Measurements from ENCODE around the gene KAT7.
A peak's percentile ranks its signal among the peaks of the same experiment; 100 is the strongest.

KAT7 gene

GRCh38 chr17:49783791-49784190 lies 4.7 kb upstream of the KAT7 start:
- DNase-seq (ENCODE audit: extremely low read depth, low read depth): no peak
- TF ChIP-seq CTCF (IDR thresholded peaks at IDR 0.05; ENCODE audit: low read depth, low read length, missing control alignments): no peak

GRCh38 chr17:49784636-49785035 lies 3.8 kb upstream of the KAT7 start:
- no peak for DNase-seq (ENCODE audit: extremely low read depth, low read depth)
- no peak for TF ChIP-seq CTCF (IDR thresholded peaks at IDR 0.05; ENCODE audit: low read depth, low read length, missing control alignments)
- H3K4me3 ChIP-seq (replicated peaks; ENCODE audit: low read depth, low read length): no peak overlapping the region

More at GRCh38 chr17:49783791-49784190, 4.7 kb upstream of the KAT7 start:
- H3K4me3 ChIP-seq (replicated peaks; ENCODE audit: low read depth, low read length): no peak overlapping the region

GRCh38 chr17:49787884-49788477 lies 500 bp upstream of the KAT7 start:
- peak overlapping the region; percentile 81 for H3K4me3 ChIP-seq (replicated peaks; ENCODE audit: low read depth, low read length)
- no peak for TF ChIP-seq CTCF (IDR thresholded peaks at IDR 0.05; ENCODE audit: low read depth, low read length, missing control alignments)
- no peak for DNase-seq (ENCODE audit: extremely low read depth, low read depth)

- peak overlapping the region; percentile 81 for H3K4me3 ChIP-seq (replicated peaks; ENCODE audit: low read depth, low read length)
- no peak for TF ChIP-seq CTCF (IDR thresholded peaks at IDR 0.05; ENCODE audit: low read depth, low read length, missing control alignments)
- no peak for DNase-seq (ENCODE audit: extremely low read depth, low read depth)
These were observed 730 bp downstream of the KAT7 start for GRCh38 chr17:49789243-49789578.

- no peak overlapping the region for H3K4me3 ChIP-seq (replicated peaks; ENCODE audit: low read depth, low read length)
- TF ChIP-seq CTCF (IDR thresholded peaks at IDR 0.05; ENCODE audit: low read depth, low read length, missing control alignments): no peak
- no peak for DNase-seq (ENCODE audit: extremely low read depth, low read depth)
These were observed 4.8 kb downstream of the KAT7 start for GRCh38 chr17:49793309-49793708.

- DNase-seq (ENCODE audit: extremely low read depth, low read depth): no peak
- no peak for TF ChIP-seq CTCF (IDR thresholded peaks at IDR 0.05; ENCODE audit: low read depth, low read length, missing control alignments)
These were observed 6.9 kb downstream of the KAT7 start for GRCh38 chr17:49795372-49795771.

GRCh38 chr17:49798182-49798581 lies 9.7 kb downstream of the KAT7 start:
- DNase-seq (ENCODE audit: extremely low read depth, low read depth): no peak
- no peak for TF ChIP-seq CTCF (IDR thresholded peaks at IDR 0.05; ENCODE audit: low read depth, low read length, missing control alignments)
- H3K4me3 ChIP-seq (replicated peaks; ENCODE audit: low read depth, low read length): no peak overlapping the region

More at GRCh38 chr17:49795372-49795771, 6.9 kb downstream of the KAT7 start:
- H3K4me3 ChIP-seq (replicated peaks; ENCODE audit: low read depth, low read length): no peak overlapping the region
